NT2/D1 (cell line): ENCODE results near the gene KRT13.

Experiments used
- DNase-seq: peaks from one replicate; pipeline ENCODE4 v3.0.0-alpha.2; 2011; ENCODE audit warnings: low read depth, low spot score
- H3K27me3 ChIP-seq: 2 replicates; pipeline ENCODE4 v1.6.0; 2011; ENCODE audit warnings: mild to moderate bottlenecking; ENCODE audit not compliant: insufficient read length, insufficient read depth
- H3K36me3 ChIP-seq: 2 replicates; pipeline ENCODE4 v1.6.1; 2011; ENCODE audit warnings: mild to moderate bottlenecking, low read length, mixed read lengths; ENCODE audit not compliant: insufficient read depth, insufficient read length
- H3K4me1 ChIP-seq: 2 replicates; pipeline ENCODE4 v1.5.1; 2011; ENCODE audit not compliant: insufficient read depth, insufficient read length
- H3K4me3 ChIP-seq: 2 replicates; pipeline ENCODE4 v1.5.1; 2011; ENCODE audit warnings: low read depth; ENCODE audit not compliant: insufficient read length
- H3K9ac ChIP-seq: 2 replicates; pipeline ENCODE4 v1.6.0; 2011; ENCODE audit warnings: low read depth; ENCODE audit not compliant: insufficient read length
- H3K9me3 ChIP-seq: 2 replicates; pipeline ENCODE4 v1.5.1; 2011; ENCODE audit warnings: mild to moderate bottlenecking, low read length; ENCODE audit not compliant: insufficient read depth
- SUZ12 ChIP-seq: IDR thresholded peaks from 2 replicates; pipeline ENCODE4 v1.6.1; 2011; ENCODE audit not compliant: insufficient read length, insufficient read depth; ENCODE audit errors: extremely low read depth
- YY1 ChIP-seq: IDR thresholded peaks from 2 replicates; pipeline ENCODE4 v1.6.1; 2011; ENCODE audit not compliant: insufficient read length, insufficient read depth
- ZNF274 ChIP-seq: IDR thresholded peaks from 2 replicates; pipeline ENCODE4 v1.6.1; 2011; ENCODE audit warnings: mild to moderate bottlenecking, low read depth, low read length

Gene KRT13

GRCh38 chr17:41516830-41517283 is 11.4 kb upstream of the KRT13 start:
- TF ChIP-seq ZNF274 (no peak), YY1 (no peak), SUZ12 (no peak)
- no peaks in the 10 kb centered on the region for H3K9me3 ChIP-seq
- H3K4me3 ChIP-seq, result no peak overlapping the region
- H3K36me3 ChIP-seq, result no peaks in the 10 kb centered on the region
- H3K27me3 ChIP-seq, result no peaks in the 10 kb centered on the region
- H3K9ac ChIP-seq, result no peak overlapping the region
- H3K4me1 ChIP-seq, result peaks cover 21% of the 10 kb centered on the region
- DNase-seq, result no peak

- no peaks in the 10 kb centered on the region for H3K9me3 ChIP-seq
- H3K9ac ChIP-seq, result no peak overlapping the region
- TF ChIP-seq SUZ12, result no peak
- TF ChIP-seq ZNF274, result no peak
- no peak for TF ChIP-seq YY1
- no peaks in the 10 kb centered on the region for H3K36me3 ChIP-seq
- H3K4me3 ChIP-seq, result no peak overlapping the region
- no peaks in the 10 kb centered on the region for H3K27me3 ChIP-seq
- H3K4me1 ChIP-seq, result peaks cover 16% of the 10 kb centered on the region
- DNase-seq, result no peak
Observed at GRCh38 chr17:41516147-41516829, 10.9 kb upstream of the KRT13 start.

- no peaks in the 10 kb centered on the region for H3K9me3 ChIP-seq
- TF ChIP-seq ZNF274, result no peak
- TF ChIP-seq SUZ12, result no peak
- TF ChIP-seq YY1, result no peak
- H3K4me3 ChIP-seq, result no peak overlapping the region
- H3K27me3 ChIP-seq, result no peaks in the 10 kb centered on the region
- H3K4me1 ChIP-seq, result peaks cover 12% of the 10 kb centered on the region
- no peak overlapping the region for H3K9ac ChIP-seq
- DNase-seq, result no peak
- H3K36me3 ChIP-seq, result no peaks in the 10 kb centered on the region
Observed at GRCh38 chr17:41513168-41513547, 7.7 kb upstream of the KRT13 start.

GRCh38 chr17:41512546-41513167 is 7.2 kb upstream of the KRT13 start:
- Histone ChIP-seq H3K27me3 (no peaks in the 10 kb centered on the region), H3K36me3 (no peaks in the 10 kb centered on the region), H3K4me1 (peaks cover 12% of the 10 kb centered on the region), H3K4me3 (no peak overlapping the region), H3K9ac (no peak overlapping the region), H3K9me3 (no peaks in the 10 kb centered on the region)
- no peak for DNase-seq
- TF ChIP-seq YY1 (no peak), SUZ12 (no peak), ZNF274 (no peak)

- no peak for DNase-seq
- TF ChIP-seq ZNF274, result no peak
- TF ChIP-seq YY1, result no peak
- no peak for TF ChIP-seq SUZ12
- Histone ChIP-seq H3K4me1 (peaks cover 9% of the 10 kb centered on the region), H3K9me3 (no peaks in the 10 kb centered on the region), H3K9ac (no peak overlapping the region), H3K4me3 (no peak overlapping the region), H3K36me3 (no peaks in the 10 kb centered on the region), H3K27me3 (no peaks in the 10 kb centered on the region)
Observed at GRCh38 chr17:41511716-41512115, 6.3 kb upstream of the KRT13 start.

- Histone ChIP-seq H3K4me3 (no peak overlapping the region), H3K9me3 (no peaks in the 10 kb centered on the region), H3K27me3 (no peaks in the 10 kb centered on the region), H3K4me1 (peaks cover 9% of the 10 kb centered on the region), H3K36me3 (no peaks in the 10 kb centered on the region), H3K9ac (no peak overlapping the region)
- TF ChIP-seq YY1 (no peak), SUZ12 (no peak), ZNF274 (no peak)
- DNase-seq, result no peak
Observed at GRCh38 chr17:41511116-41511515, 5.7 kb upstream of the KRT13 start.

- H3K27me3 ChIP-seq, result no peaks in the 10 kb centered on the region
- TF ChIP-seq SUZ12 (no peak), ZNF274 (no peak), YY1 (no peak)
- H3K9me3 ChIP-seq, result no peaks in the 10 kb centered on the region
- peaks cover 9% of the 10 kb centered on the region for H3K4me1 ChIP-seq
- no peak overlapping the region for H3K9ac ChIP-seq
- no peaks in the 10 kb centered on the region for H3K36me3 ChIP-seq
- DNase-seq, result no peak
- no peak overlapping the region for H3K4me3 ChIP-seq
Observed at GRCh38 chr17:41510251-41511065, 5.0 kb upstream of the KRT13 start.
